Activated naive CD8-positive, alpha-beta T cell treated with anti-CD3 and anti-CD28 coated beads, Interleukin-2, amount 10 ng/mL, durations not matched to agents 7 days and 5 days (primary cell): ENCODE results near the gene RFX2. TPM values are rescaled to one million over a fixed set of nuclear protein-coding genes. Genes with fewer than 3 reads are reported as not detected.

ENCODE experiments used
- ATAC-seq: fragments of 150-1000 bp; cut with Tn5 transposase; one replicate; pipeline ENCODE4 v1.10.0; 2021; ENCODE audit warnings: low read depth, moderate library complexity
- POLR2A ChIA-PET: fragments of 350-600 bp; sonication (Branson Sonifier 250); formaldehyde crosslinking; loops from one replicate; lab custom pipeline; 2021; ENCODE audit warnings: antibody characterized with exemption; lab: Charles Lee
- DNase-seq: peaks from one replicate; pipeline ENCODE4 v3.0.0; 2021
- H3K27ac Mint-ChIP-seq: one replicate; pipeline ENCODE4 v1.8.0; 2022; ENCODE audit warnings: mild to moderate bottlenecking, mixed read lengths
- H3K27me3 Mint-ChIP-seq: one replicate; pipeline ENCODE4 v1.8.0; 2022; ENCODE audit warnings: mild to moderate bottlenecking, moderate library complexity, mixed read lengths
- H3K36me3 Mint-ChIP-seq: one replicate; pipeline ENCODE4 v1.8.0; 2021; ENCODE audit warnings: mild to moderate bottlenecking, mixed read lengths
- H3K4me1 Mint-ChIP-seq: one replicate; pipeline ENCODE4 v1.8.0; 2021; ENCODE audit warnings: mixed read lengths
- H3K4me3 Mint-ChIP-seq: one replicate; pipeline ENCODE4 v1.8.0; 2022; ENCODE audit warnings: mild to moderate bottlenecking, moderate library complexity, mixed read lengths
- H3K9me3 Mint-ChIP-seq: one replicate; pipeline ENCODE4 v1.8.0; 2021; ENCODE audit warnings: mixed read lengths
- total RNA-seq, 2 experiments: library from RNA; stranded (reverse); gene quantifications; one replicate each; pipeline ENCODE4 v1.2.3, GENCODE V29; 2021

RFX2 gene
- total RNA-seq, 2 experiments from 2014 or later, result 9.9 to 12.2 TPM

DNA sequence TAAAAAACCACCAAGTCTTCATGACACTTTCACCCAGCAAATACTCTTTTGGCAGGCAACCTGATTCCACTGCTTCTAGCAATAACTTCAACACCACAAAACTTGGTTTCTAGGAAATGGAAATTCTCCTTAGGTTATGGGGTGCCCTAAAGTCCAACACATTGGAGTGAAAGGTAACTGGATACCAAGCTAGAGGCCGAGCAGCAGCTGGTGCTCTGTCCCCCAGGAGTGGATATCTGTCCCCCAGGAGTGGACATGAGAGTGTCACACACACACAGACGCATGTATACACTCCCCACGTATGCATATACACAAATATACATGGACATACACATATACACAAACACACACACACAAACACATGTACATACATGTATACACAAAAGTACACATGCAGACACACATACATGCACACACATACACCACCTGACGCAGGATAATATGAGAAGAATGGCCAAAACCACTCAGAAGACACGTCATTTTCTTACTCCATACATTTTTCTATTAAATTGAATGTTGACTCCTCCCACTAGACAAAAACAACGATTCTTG, 50.8 kb downstream of the RFX2 start:
- ATAC-seq (no peak), DNase-seq (no peak)
- H3K36me3 Mint-ChIP-seq, result peaks cover 1% of the 10 kb centered on the region
- H3K9me3 Mint-ChIP-seq, result no peaks in the 10 kb centered on the region
- H3K4me3 Mint-ChIP-seq, result no peak overlapping the region
- POLR2A ChIA-PET, result interaction anchor here (0.5 kb wide), 1 partner anchor 612 kb away, joined by 3 read pairs; no protein-coding TSS in a partner anchor
- peaks cover 31% of the 10 kb centered on the region for H3K4me1 Mint-ChIP-seq
- H3K27ac Mint-ChIP-seq, result no peak overlapping the region
- peaks cover 4% of the 10 kb centered on the region for H3K27me3 Mint-ChIP-seq

- Mint-ChIP-seq H3K27ac (no peak overlapping the region), H3K36me3 (peaks cover 2% of the 10 kb centered on the region), H3K4me1 (peaks cover 30% of the 10 kb centered on the region), H3K27me3 (peaks cover 5% of the 10 kb centered on the region), H3K9me3 (no peaks in the 10 kb centered on the region), H3K4me3 (no peak overlapping the region)
- DNase-seq (no peak), ATAC-seq (no peak)
- POLR2A ChIA-PET, result interaction anchor here (0.5 kb wide), 1 partner anchor 611 kb away, joined by 3 read pairs; no protein-coding TSS in a partner anchor
Measured at GRCh38 chr19:6058518-6059201, 51.6 kb downstream of the RFX2 start.

DNA sequence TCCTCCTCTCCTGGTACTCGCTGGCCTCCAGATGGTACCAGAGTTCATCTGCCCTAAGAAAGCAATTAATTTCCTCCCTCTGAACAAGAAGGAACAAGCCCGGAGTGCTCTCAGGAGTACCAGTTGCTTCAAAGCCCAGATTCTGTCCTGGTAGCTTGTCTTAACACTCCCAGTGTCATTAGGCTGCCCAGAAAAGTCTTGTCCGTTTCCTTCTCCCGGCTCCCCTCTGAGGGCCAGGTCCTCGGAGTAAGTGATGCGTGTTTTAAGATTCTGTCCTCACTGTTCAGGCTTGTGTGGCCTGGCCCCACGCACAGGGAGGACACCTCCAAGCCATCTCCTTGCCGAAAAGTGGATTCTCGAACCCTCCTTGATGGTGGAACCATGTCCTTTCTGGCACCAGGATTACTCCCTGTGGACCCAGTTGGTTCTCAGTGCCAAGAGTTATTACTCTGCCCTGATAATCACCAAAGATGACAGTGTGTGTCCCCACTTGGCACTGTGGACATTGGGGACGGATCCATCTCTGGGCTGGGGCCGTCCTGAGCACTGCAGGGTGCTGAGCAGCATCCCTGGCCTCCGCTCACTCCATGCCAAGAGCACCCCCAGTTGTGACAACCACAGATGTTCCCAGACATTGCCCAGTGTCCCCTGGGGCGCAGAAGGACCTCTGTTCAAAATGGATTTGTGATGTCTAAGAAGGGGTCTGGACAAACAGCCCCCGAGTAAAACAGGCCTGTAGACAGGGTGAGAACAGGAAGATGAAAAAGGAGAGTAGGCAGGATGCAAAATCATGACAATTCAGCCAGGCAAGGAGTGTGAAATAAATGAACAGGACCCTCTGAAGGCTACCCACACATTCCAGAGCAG, 52.4 kb downstream of the RFX2 start:
- Mint-ChIP-seq H3K36me3 (peaks cover 5% of the 10 kb centered on the region), H3K4me3 (no peak overlapping the region), H3K4me1 (peaks cover 28% of the 10 kb centered on the region), H3K27ac (no peak overlapping the region), H3K27me3 (peaks cover 5% of the 10 kb centered on the region), H3K9me3 (no peaks in the 10 kb centered on the region)
- POLR2A ChIA-PET, result no interaction called here
- no peak for DNase-seq
- ATAC-seq, result no peak

GRCh38 chr19:6056801-6057650, 53.3 kb downstream of the RFX2 start:
- no peak for ATAC-seq
- no peak overlapping the region for H3K27ac Mint-ChIP-seq
- H3K4me3 Mint-ChIP-seq, result no peak overlapping the region

DNA sequence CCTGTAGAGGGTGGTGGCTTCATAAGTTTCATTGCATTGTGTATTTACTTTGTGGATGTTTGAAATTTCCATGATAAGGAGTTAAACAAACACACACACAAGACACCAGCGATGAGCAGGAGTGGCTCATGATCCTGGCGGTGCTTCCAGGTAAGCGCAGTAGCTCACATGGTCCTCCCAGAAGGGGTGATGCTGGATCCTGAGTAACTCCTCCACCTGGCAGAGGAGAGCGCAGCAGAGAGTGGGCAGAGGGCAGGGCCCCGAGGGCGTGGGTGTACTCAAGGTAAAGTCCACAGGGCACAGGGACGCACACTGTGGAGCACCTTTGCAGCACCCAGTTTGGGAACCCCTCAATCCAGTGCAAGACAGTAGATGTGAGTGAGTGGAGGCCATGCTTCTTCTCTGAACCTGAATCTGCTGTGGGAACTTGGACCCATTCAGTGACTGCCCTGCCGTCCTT, 54.0 kb downstream of the RFX2 start:
- Mint-ChIP-seq H3K36me3 (peaks cover 5% of the 10 kb centered on the region), H3K27ac (no peak overlapping the region), H3K4me3 (no peak overlapping the region), H3K27me3 (peaks cover 5% of the 10 kb centered on the region), H3K4me1 (peaks cover 14% of the 10 kb centered on the region), H3K9me3 (no peaks in the 10 kb centered on the region)
- DNase-seq, result no peak
- POLR2A ChIA-PET, result no interaction called here
- no peak for ATAC-seq

More at GRCh38 chr19:6056801-6057650, 53.3 kb downstream of the RFX2 start:
- no peak for DNase-seq
- POLR2A ChIA-PET, result no interaction called here
- peaks cover 20% of the 10 kb centered on the region for H3K4me1 Mint-ChIP-seq
- H3K36me3 Mint-ChIP-seq, result peaks cover 5% of the 10 kb centered on the region
- peaks cover 5% of the 10 kb centered on the region for H3K27me3 Mint-ChIP-seq
- no peaks in the 10 kb centered on the region for H3K9me3 Mint-ChIP-seq

DNA sequence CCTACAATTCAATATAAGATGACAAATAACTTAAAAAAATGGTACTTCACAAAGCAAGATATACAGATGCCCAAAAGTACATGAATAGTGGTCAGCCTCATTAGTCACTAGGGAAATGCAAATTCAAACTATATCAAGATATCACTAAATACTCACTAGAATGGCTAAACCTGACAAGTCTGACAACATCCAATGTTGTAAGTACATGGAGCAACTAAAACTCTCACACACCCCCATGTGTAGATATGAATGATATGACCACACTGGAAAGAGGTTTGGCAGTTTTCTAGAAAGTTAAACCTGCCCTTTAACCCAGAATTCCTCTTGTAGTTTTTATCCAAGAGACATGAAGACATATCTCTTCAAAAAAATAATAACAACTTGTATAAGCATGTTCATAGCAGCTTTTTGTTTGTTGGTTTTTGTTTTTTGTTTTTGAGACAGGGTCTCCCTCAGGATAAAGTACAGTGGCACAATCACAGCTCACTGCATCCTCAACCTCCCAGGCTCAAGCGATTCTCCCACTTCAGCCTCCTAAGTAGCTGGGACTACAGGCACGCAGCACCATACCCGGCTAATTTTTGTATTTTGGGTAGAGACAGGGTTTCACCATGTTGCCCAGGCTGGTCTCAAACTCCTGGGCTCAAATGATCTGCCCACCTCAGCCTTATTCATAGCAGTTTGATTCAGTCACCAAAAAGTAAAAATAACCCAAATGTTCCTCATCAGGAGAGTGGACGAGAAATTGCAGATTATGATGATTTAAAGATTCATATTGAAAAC, 55.1 kb downstream of the RFX2 start:
- Mint-ChIP-seq H3K27me3 (peaks cover 5% of the 10 kb centered on the region), H3K27ac (no peak overlapping the region), H3K4me3 (no peak overlapping the region), H3K9me3 (no peaks in the 10 kb centered on the region), H3K4me1 (peaks cover 3% of the 10 kb centered on the region), H3K36me3 (peaks cover 5% of the 10 kb centered on the region)
- POLR2A ChIA-PET, result no interaction called here
- ATAC-seq, result no peak
- no peak for DNase-seq

- Mint-ChIP-seq H3K27ac (no peak overlapping the region), H3K9me3 (no peaks in the 10 kb centered on the region), H3K27me3 (no peaks in the 10 kb centered on the region), H3K36me3 (peaks cover 3% of the 10 kb centered on the region), H3K4me3 (no peak overlapping the region), H3K4me1 (peaks cover 4% of the 10 kb centered on the region)
- DNase-seq, result peak; percentile 76
- ATAC-seq, result peak; percentile 97
- POLR2A ChIA-PET, result no interaction called here
Measured at GRCh38 chr19:6048793-6049405, 61.4 kb downstream of the RFX2 start.

DNA sequence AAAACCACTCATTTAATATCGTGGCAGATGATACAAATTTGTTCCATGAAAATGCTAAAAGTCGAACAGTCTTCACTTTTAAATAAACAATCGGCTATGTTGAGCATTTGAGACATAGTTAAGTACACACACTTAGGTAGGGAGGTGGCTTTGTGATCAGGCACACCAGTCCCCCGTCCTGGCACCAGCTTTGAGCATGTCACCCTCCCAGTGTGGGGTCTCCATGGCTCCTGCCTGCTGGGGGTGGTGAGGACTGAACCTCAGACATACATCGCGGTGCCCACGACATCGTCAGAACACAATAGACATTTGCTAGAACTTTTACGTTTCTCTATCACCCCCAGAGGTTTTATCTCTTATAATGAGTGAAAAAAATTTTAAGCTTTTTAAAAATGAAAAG, 62.0 kb downstream of the RFX2 start:
- no peaks in the 10 kb centered on the region for H3K27me3 Mint-ChIP-seq
- no peak overlapping the region for H3K27ac Mint-ChIP-seq
- POLR2A ChIA-PET, result no interaction called here
- peaks cover 4% of the 10 kb centered on the region for H3K4me1 Mint-ChIP-seq
- ATAC-seq (no peak), DNase-seq (no peak)
- no peaks in the 10 kb centered on the region for H3K9me3 Mint-ChIP-seq
- peaks cover 3% of the 10 kb centered on the region for H3K36me3 Mint-ChIP-seq
- no peak overlapping the region for H3K4me3 Mint-ChIP-seq

DNA sequence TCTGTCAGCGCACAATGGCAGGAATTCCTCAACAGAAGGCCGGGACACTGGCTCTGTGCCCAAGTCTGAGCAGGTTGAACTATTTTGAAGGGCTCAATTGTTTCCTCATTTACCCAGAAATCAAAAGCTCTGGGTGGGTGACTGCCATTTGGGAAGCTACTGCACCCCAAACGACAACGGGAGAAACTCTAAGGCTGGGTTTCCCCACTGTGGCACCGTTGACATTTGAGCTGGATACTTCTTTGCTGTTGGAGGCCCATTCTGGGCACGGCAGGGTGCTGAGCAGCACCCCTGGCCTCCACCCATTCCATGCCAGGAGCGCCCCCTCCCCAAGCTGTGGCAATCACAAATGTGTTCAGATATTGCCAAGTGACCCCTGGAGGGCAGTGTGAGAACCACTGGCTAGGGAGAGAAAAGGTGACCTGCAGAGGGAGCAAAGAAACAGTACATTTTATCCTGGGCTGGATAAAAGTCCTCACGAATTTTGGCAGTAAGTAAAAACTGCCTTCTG, 62.5 kb downstream of the RFX2 start:
- Mint-ChIP-seq H3K4me3 (no peak overlapping the region), H3K4me1 (peaks cover 4% of the 10 kb centered on the region)
- no peak for ATAC-seq

GRCh38 chr19:6047256-6047655, 63.0 kb downstream of the RFX2 start:
- H3K4me1 Mint-ChIP-seq, result peaks cover 4% of the 10 kb centered on the region
- no peaks in the 10 kb centered on the region for H3K27me3 Mint-ChIP-seq
- no peaks in the 10 kb centered on the region for H3K9me3 Mint-ChIP-seq
- H3K36me3 Mint-ChIP-seq, result no peaks in the 10 kb centered on the region
- ATAC-seq (no peak), DNase-seq (no peak)
- no peak overlapping the region for H3K4me3 Mint-ChIP-seq
- H3K27ac Mint-ChIP-seq, result no peak overlapping the region
- POLR2A ChIA-PET, result no interaction called here

More for the DNA sequence above, 62.5 kb downstream of the RFX2 start:
- POLR2A ChIA-PET, result no interaction called here
- Mint-ChIP-seq H3K27ac (no peak overlapping the region), H3K27me3 (no peaks in the 10 kb centered on the region), H3K36me3 (no peaks in the 10 kb centered on the region), H3K9me3 (no peaks in the 10 kb centered on the region)
- no peak for DNase-seq

DNA sequence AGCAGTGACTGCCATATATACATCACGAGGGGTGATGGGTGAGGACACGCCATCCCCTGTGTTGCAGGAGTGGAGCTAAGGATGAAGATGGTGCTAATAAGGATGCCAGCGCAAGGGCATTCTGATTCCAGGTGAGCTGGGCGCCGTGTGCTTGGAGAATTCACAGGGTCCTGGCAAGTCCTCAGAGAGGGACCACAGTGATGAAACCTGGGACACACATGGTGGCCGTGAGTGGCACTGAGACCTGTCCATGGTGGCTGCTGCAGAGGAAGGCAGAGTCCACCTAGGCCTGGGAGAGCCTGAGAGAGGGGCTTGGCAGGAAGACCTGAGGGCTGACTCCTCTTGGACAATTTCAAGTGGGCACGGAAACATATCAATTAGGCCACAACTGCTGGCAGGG, 65.2 kb downstream of the RFX2 start:
- POLR2A ChIA-PET, result no interaction called here
- Mint-ChIP-seq H3K9me3 (no peaks in the 10 kb centered on the region), H3K27ac (no peak overlapping the region), H3K4me1 (peaks cover 4% of the 10 kb centered on the region), H3K27me3 (no peaks in the 10 kb centered on the region), H3K36me3 (no peaks in the 10 kb centered on the region), H3K4me3 (no peak overlapping the region)
- ATAC-seq (no peak), DNase-seq (no peak)
